ENCODE results near the gene ANKS1B. TPM values are rescaled to one million over a fixed set of nuclear protein-coding genes. Genes with fewer than 3 reads are reported as not detected.

Gene ANKS1B
- total RNA-seq, 3 donors from 2014 or later (not counting 1 experiment from before 2014, with no cell fraction given): not detected

- ATAC-seq: no peak
- Mint-ChIP-seq H3K9me3 (peaks cover 0 to 8% of the 10 kb centered on the region in 2 donors), H3K27ac (no peak overlapping the region), H3K4me1 (no peaks in the 10 kb centered on the region), H3K27me3 (ENCODE audit: low read depth in 2 of 2) (no peaks in the 10 kb centered on the region), H3K4me3 (no peak overlapping the region), H3K36me3 (no peaks in the 10 kb centered on the region)
- no peaks in the 10 kb centered on the region for H3K36me3 ChIP-seq (ENCODE audit: control insufficient read depth, insufficient read depth, low read length)
- no peak for DNase-seq
- H3K27me3 ChIP-seq (ENCODE audit: control insufficient read depth, insufficient read depth, low read length): no peaks in the 10 kb centered on the region
- 92% methylated on average over 3 of the region's 3 CpGs for WGBS (ENCODE audit: insufficient coverage)
- intact Hi-C loops (cut with micrococcal nuclease): no loop called here
- no peaks in the 10 kb centered on the region for H3K9me3 ChIP-seq (ENCODE audit: control insufficient read depth, insufficient read depth, low read length)
- no peak overlapping the region for H3K4me3 ChIP-seq (ENCODE audit: low read length)
- TF ChIP-seq, protein P1, sequence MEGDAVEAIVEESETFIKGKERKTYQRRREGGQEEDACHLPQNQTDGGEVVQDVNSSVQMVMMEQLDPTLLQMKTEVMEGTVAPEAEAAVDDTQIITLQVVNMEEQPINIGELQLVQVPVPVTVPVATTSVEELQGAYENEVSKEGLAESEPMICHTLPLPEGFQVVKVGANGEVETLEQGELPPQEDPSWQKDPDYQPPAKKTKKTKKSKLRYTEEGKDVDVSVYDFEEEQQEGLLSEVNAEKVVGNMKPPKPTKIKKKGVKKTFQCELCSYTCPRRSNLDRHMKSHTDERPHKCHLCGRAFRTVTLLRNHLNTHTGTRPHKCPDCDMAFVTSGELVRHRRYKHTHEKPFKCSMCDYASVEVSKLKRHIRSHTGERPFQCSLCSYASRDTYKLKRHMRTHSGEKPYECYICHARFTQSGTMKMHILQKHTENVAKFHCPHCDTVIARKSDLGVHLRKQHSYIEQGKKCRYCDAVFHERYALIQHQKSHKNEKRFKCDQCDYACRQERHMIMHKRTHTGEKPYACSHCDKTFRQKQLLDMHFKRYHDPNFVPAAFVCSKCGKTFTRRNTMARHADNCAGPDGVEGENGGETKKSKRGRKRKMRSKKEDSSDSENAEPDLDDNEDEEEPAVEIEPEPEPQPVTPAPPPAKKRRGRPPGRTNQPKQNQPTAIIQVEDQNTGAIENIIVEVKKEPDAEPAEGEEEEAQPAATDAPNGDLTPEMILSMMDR (IDR thresholded peaks at IDR 0.05): no peak
- H3K27ac ChIP-seq (ENCODE audit: low read length): no peak overlapping the region
- H3K4me1 ChIP-seq (ENCODE audit: control insufficient read depth, insufficient read depth, low read length): no peaks in the 10 kb centered on the region
These were observed 595.0 kb downstream of the ANKS1B start for GRCh38 chr12:99389751-99390150.

DNA sequence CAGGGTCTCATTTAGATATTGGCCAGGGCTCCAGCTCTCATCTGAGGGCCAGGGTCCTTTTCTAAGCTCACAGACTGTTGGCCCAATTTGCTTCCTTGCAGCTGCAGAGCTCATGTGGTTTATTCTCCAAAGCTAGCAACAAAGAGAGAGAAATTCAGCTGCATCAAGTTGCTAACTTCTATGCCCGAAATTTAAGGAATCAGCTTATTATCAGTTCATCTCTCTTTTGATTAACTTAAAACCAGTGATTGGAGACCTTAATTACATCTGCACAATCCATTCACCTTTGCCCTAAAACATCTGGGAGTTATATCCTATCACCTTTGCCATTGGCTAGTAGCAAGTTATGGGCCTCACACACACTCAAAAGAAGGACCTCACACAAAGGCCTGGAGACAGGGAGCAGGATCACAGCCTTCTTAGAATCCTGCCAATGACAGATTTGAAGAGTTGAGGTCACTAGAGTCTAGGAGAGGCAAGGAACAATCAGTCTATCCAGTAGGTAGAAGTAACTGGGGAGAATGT, 596.0 kb downstream of the ANKS1B start:
- no peaks in the 10 kb centered on the region for H3K36me3 ChIP-seq (ENCODE audit: control insufficient read depth, insufficient read depth, low read length)
- 72% methylated on average over 1 of the region's 1 CpG for WGBS (ENCODE audit: insufficient coverage)
- Mint-ChIP-seq H3K4me3 (no peak overlapping the region), H3K36me3 (no peaks in the 10 kb centered on the region), H3K27ac (no peak overlapping the region), H3K9me3 (peaks cover 3 to 10% of the 10 kb centered on the region in 2 donors), H3K27me3 (ENCODE audit: low read depth in 2 of 2) (no peaks in the 10 kb centered on the region), H3K4me1 (no peaks in the 10 kb centered on the region)
- intact Hi-C loops (cut with micrococcal nuclease): no loop called here
- DNase-seq (no peak), ATAC-seq (no peak)
- H3K27ac ChIP-seq (ENCODE audit: low read length): no peak overlapping the region
- TF ChIP-seq, protein P1 (IDR thresholded peaks at IDR 0.05): no peak
- no peaks in the 10 kb centered on the region for H3K27me3 ChIP-seq (ENCODE audit: control insufficient read depth, insufficient read depth, low read length)
- H3K9me3 ChIP-seq (ENCODE audit: control insufficient read depth, insufficient read depth, low read length): no peaks in the 10 kb centered on the region
- no peaks in the 10 kb centered on the region for H3K4me1 ChIP-seq (ENCODE audit: control insufficient read depth, insufficient read depth, low read length)
- H3K4me3 ChIP-seq (ENCODE audit: low read length): no peak overlapping the region

DNA sequence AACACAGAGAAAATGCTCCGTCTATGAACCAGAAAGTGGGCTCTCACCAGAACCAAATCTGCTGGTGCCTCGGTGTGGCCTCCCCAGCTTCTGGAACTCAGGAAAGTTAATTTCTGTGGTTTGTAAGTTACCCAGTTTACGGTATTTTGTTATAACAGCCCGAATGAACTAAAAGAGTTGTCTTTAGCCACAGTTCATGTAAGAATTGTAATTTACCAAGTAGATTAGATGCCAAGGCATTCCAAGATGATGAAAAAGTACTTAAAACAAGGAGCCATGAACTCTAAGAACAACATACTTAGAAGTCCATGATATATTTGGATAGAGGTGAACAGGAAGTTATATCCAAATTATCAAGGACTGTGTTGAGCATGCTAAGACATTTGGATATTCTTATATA, 597.1 kb downstream of the ANKS1B start:
- Mint-ChIP-seq H3K27ac (no peak overlapping the region), H3K4me1 (no peaks in the 10 kb centered on the region), H3K4me3 (no peak overlapping the region), H3K9me3 (peaks cover 6 to 13% of the 10 kb centered on the region in 2 donors), H3K36me3 (no peaks in the 10 kb centered on the region), H3K27me3 (ENCODE audit: low read depth in 2 of 2) (no peaks in the 10 kb centered on the region)
- DNase-seq (no peak), ATAC-seq (no peak)
- Histone ChIP-seq H3K27me3 (ENCODE audit: control insufficient read depth, insufficient read depth, low read length) (no peaks in the 10 kb centered on the region), H3K27ac (ENCODE audit: low read length) (no peak overlapping the region), H3K36me3 (ENCODE audit: control insufficient read depth, insufficient read depth, low read length) (no peaks in the 10 kb centered on the region), H3K4me1 (ENCODE audit: control insufficient read depth, insufficient read depth, low read length) (no peaks in the 10 kb centered on the region), H3K9me3 (ENCODE audit: control insufficient read depth, insufficient read depth, low read length) (no peaks in the 10 kb centered on the region), H3K4me3 (ENCODE audit: low read length) (no peak overlapping the region)
- TF ChIP-seq, protein P1 (IDR thresholded peaks at IDR 0.05): no peak
- WGBS (ENCODE audit: insufficient coverage): 79% methylated on average over 4 of the region's 4 CpGs
- intact Hi-C loops (cut with micrococcal nuclease): no loop called here

DNA sequence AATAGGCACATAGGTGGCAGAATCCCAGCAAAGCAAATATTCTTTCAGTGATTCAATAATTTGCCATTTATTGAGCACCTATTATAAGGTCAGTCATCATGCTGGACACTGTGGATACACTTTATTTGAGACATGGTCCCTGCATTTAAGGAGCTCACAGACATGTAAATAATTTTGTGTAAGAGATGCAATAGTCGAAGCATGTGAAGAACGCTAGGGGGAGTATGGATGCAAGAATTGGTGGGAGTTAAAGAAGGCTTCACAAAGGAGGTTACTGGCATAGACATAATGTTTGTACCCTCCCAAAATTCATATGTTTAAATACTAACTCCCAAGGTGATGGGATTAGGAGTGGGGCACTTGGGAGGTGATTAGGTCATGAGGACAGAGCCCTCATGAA, 597.8 kb downstream of the ANKS1B start:
- Histone ChIP-seq H3K27ac (ENCODE audit: low read length) (no peak overlapping the region), H3K4me1 (ENCODE audit: control insufficient read depth, insufficient read depth, low read length) (no peaks in the 10 kb centered on the region), H3K27me3 (ENCODE audit: control insufficient read depth, insufficient read depth, low read length) (no peaks in the 10 kb centered on the region), H3K36me3 (ENCODE audit: control insufficient read depth, insufficient read depth, low read length) (no peaks in the 10 kb centered on the region), H3K9me3 (ENCODE audit: control insufficient read depth, insufficient read depth, low read length) (no peaks in the 10 kb centered on the region), H3K4me3 (ENCODE audit: low read length) (no peak overlapping the region)
- no peak overlapping the region for H3K4me3 Mint-ChIP-seq
- TF ChIP-seq, protein P1 (IDR thresholded peaks at IDR 0.05): no peak
- no peak overlapping the region for H3K27ac Mint-ChIP-seq
- no peaks in the 10 kb centered on the region for H3K36me3 Mint-ChIP-seq
- DNase-seq (no peak), ATAC-seq (no peak)
- WGBS (ENCODE audit: insufficient coverage): 47% methylated on average over 2 of the region's 2 CpGs
- intact Hi-C loops (cut with micrococcal nuclease): no loop called here
- H3K4me1 Mint-ChIP-seq: no peaks in the 10 kb centered on the region
- peaks cover 6 to 13% of the 10 kb centered on the region in 2 donors for H3K9me3 Mint-ChIP-seq
- no peaks in the 10 kb centered on the region for H3K27me3 Mint-ChIP-seq (ENCODE audit: low read depth in 2 of 2)

All from natural killer cell (primary cell).